Activated CD4-positive, alpha-beta T cell treated with anti-CD3 and anti-CD28 coated beads, Interleukin-10, Interleukin-2, amounts not matched to agents 100 ng/mL and 50 ng/mL, durations not matched to agents 16 hours and 8 hours (primary cell): Measurements from ENCODE around the gene TBX15.

ENCODE experiments used
- DNase-seq: peaks from one replicate; pipeline ENCODE4 v3.0.0-alpha.2; 2020

TBX15 gene

GRCh38 chr1:118878661-118879060 is 109.5 kb downstream of the TBX15 start:
- no peak for DNase-seq

- no peak for DNase-seq
Measured at GRCh38 chr1:118877668-118878396, 110.3 kb downstream of the TBX15 start.

DNA sequence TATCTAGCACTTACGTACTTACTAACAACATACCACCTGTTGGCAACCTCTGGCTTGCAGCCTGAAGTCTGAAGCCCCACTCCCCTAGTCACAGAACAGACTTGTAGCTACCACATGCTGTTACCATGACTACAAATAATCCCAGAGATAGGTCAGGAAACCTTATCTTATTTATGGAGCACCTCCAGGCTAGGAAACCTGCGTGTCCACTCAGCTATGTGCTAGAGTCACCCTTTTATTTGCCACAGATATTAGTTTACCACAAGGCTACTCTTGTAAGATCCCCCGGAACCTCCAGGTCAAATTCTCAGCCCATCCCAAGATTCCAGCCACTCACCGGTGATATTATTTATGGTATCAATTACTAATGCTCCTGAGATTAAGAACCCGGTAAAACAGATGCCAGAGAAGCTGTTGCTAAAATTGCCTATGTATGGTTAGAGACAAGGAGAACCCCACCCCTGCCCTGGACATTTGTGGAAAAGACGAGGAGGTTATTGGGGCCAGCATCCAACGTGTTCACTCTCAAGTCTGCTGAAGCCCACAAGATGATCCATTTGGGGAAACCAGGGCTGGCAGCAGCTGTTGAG is 116.5 kb downstream of the TBX15 start:
- DNase-seq = no peak

GRCh38 chr1:118868387-118868786 is 119.8 kb downstream of the TBX15 start:
- DNase-seq = no peak

GRCh38 chr1:118866330-118866729 is 121.8 kb downstream of the TBX15 start:
- no peak for DNase-seq

DNA sequence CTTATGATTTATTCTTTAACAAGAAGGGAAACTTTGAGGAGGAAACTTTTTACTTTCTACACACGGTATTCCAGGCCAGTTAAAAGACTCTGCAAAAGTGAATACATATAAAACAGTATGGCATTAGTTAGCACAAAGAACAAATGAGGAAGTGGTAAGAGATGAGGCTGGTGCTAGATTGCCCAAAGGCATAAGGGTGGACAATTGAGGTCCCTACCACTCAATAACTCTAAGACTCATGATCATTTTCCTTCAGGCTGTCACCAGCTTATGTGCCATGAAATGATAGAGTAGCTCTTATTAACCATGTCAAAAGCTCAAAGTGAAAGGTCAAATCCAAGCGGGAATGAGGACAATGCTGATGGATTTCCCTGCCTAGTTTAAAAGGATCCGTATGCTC is 124.5 kb downstream of the TBX15 start:
- no peak for DNase-seq

GRCh38 chr1:118862755-118863154 is 125.4 kb downstream of the TBX15 start:
- DNase-seq = no peak

DNA sequence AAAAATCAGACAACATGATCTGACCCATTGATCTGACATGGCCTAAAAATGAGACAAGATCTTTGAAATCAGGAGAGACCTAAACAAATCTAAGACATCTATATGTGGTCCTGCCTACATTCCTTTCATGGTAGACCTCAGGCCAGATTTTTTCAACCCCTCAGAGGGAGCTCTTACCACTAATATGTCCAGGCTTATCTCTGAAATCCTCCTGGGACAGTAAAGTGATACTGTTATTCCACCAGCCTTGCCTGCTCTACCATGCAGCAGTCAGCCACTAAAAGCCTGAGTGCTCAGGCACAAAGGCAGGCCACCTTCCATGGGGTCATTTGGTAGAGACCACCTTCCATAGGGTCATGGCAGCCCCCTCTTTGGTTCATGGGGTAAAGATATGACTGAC is 126.9 kb downstream of the TBX15 start:
- DNase-seq = no peak

DNA sequence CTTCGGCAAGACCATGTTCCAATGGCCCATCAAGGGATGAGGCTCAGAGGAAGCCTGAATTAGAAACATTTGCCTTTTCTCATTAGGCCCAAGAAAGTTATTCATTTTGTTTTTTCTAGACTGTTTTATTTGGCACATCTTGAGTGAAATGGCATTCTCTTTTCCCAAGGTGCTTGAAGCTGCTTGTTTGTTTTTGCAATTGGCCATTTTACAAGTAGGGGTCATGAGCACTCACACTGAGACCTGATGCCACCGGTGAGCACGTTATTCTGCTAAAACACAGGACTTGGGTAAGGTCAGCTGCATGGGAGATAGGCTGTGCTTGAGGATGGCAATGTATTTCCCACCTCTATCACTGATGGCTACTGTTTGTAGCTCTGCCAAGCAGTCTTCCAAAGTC is 128.1 kb downstream of the TBX15 start:
- DNase-seq = no peak

DNA sequence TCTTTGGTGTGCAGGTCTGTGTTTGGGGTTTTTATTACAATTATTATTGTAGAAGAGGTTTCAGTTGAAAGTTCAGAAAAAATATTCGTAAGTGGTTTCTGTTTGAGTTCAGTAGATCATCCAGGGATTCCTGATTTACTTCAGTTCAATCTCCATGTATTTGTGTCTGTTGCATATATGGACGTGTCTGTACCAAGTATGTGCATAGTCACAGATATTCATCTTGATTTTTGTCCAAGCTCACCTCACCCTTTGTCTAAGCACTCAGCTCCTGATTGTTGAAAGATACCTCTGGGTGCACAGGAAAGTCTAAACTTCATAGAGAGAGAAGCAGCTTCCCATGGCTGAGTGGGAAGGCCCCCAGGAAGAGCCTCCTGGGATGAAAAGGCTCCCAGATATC is 141.7 kb downstream of the TBX15 start:
- no peak for DNase-seq

DNA sequence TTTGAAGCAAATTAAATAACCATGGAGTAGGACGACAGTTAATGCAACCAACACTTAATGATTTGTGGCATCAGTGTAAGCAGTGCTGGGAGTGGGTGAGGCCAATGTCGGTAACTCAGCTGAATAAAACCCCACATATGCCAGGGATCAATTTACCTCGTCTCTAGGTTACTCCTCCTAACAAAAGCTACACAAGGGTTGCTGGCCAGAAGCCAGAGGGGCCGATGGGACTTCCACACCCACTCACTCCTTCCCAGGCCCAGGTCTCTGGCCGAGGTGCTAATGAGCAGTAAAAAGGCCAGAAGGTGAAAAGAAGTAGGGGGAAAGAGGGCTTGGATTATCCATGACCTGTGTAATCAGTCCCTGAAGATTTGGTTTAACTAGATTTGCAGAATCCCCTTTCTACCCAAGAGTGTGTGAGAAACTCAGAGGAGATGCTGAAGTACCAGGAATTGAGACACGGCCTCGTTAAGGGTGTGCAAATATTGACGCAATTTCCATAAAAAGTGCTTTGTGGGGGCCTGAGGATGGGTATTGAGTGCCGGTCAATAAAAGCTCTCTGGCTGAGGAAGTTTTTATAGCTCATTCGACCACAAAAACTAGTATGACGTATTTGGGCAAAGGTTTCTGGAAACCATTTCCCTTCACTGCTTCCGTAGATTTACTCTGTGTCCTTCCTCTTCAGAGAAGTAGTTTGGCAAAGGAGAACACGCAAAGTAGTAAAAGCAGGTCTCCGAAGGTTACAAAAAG is 145.5 kb downstream of the TBX15 start:
- no peak for DNase-seq

DNA sequence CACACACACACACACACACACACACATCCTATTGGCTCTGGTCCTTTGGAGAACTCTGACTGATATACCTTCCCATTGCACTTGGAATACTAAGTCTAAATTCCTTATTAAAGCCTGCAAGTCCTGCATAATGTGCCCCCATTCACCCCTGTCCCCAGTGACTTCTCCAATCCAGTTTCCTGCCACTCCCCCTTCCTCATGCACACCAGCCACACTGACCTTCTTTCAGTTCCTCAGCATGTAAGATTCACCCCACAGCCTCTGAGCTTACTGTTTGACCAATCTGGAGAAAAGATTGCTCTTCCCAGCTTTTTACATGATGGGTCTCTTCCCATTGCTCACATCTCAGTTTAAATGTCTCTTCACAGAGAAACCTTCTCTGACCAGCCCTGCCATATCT is 146.6 kb downstream of the TBX15 start:
- no peak for DNase-seq
